Measurements from ENCODE around the gene SCO2.
"Not testable (repeated sequence)": the region's sequence is repeated elsewhere in the genome, so short reads cannot be mapped to it uniquely, and the experiment has no call there.

SCO2 gene

DNA sequence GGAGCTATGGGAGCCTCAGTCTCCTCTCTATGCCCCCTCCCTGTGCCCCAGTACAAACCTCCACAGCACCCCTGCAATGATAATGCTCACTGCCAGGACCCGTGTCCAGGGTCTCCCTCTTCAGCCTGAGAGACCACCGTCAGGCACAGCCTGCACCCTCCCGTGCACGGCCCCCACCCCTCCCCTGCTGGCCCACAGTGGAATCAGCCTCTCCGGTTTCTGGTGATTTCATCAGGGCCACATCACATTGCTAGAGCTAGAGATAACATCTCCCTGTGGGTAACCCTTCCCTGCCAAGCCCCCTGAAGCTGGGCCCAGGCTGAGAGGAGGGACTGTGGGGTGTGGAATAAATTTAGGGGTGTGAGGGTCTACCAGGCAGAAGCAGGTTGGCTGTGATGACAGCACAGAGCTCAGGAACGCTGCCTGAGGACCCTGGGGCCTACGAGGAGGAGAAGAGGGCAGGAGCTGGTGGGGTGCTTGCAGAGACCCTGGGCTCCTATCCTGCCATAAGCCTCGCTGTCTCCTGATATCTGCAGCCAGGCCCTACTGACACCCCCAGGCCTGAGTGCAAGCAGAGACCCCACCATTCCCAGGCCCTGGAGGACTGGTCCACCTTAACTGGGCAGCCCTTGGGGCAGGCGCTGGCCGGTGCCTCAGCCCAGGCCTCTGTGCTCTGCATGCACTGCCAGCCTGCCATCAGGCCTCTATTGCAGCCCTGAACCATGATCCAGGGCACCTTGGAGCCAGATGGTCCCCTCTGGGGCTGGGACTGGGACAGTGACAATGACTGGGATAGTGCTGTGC is 20.3 kb upstream of the SCO2 start, which contains the start of gene KLHDC7B:
KLHDC7B (plus strand) TSS at position 378 of the 804 bp plus-strand sequence; CDS start at position 723, 345 bp downstream.
- DNase-seq (ENCODE audit: insufficient read length, low spot score) (no peak), FAIRE-seq (no peak)
- no peak for TF ChIP-seq CTCF (IDR thresholded peaks at IDR 0.05; ENCODE audit: insufficient read depth, missing control alignments)

DNA sequence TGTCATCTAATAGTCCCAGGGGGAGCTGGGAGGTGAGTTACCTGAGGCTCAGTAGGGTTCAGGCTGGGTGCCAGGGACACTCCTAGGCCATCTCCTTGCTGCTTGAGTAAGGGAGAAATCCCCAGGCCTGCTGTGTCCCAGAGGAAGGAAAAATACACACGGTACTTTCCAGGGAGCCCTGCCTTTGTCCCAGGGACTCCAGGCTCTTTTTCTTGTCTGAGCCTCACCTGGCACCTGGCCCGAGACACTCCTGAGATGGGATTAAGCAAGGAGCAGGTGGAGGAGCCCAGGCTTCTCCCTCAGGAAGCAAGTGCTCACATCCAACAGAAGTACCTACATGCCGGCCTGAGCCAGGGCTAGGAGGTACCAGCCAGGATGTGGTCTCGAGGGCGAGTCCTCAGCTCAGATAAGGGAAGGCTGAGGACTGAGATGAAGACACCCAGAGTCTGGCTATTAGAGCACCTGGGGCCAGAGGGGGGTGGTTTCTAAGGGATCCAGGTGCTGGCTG is 19.4 kb upstream of the SCO2 start:
- FAIRE-seq (no peak), DNase-seq (ENCODE audit: insufficient read length, low spot score) (no peak)
- no peak for TF ChIP-seq CTCF (IDR thresholded peaks at IDR 0.05; ENCODE audit: insufficient read depth, missing control alignments)

GRCh38 chr22:50544078-50544745 is 18.8 kb upstream of the SCO2 start:
- FAIRE-seq (no peak), DNase-seq (ENCODE audit: insufficient read length, low spot score) (no peak)
- TF ChIP-seq CTCF (IDR thresholded peaks at IDR 0.05; ENCODE audit: insufficient read depth, missing control alignments): peak; percentile 45

- FAIRE-seq (no peak), DNase-seq (ENCODE audit: insufficient read length, low spot score) (no peak)
- TF ChIP-seq CTCF (IDR thresholded peaks at IDR 0.05; ENCODE audit: insufficient read depth, missing control alignments): no peak
Measured at GRCh38 chr22:50542416-50542927, 17.1 kb upstream of the SCO2 start.

GRCh38 chr22:50541667-50542026 is 16.2 kb upstream of the SCO2 start:
- FAIRE-seq; DNase-seq (ENCODE audit: insufficient read length, low spot score): not testable (repeated sequence)

GRCh38 chr22:50540381-50540780 is 15.0 kb upstream of the SCO2 start:
- DNase-seq (ENCODE audit: insufficient read length, low spot score) (no peak), FAIRE-seq (no peak)
- no peak for TF ChIP-seq CTCF (IDR thresholded peaks at IDR 0.05; ENCODE audit: insufficient read depth, missing control alignments)

- FAIRE-seq (no peak), DNase-seq (ENCODE audit: insufficient read length, low spot score) (no peak)
- no peak for TF ChIP-seq CTCF (IDR thresholded peaks at IDR 0.05; ENCODE audit: insufficient read depth, missing control alignments)
Measured at GRCh38 chr22:50537765-50538164, 12.4 kb upstream of the SCO2 start.
